H7 (cell line): Measurements from ENCODE around the gene SLC23A1. TPM values are rescaled to one million over a fixed set of nuclear protein-coding genes. Genes with fewer than 3 reads are reported as not detected.
A peak's percentile ranks its signal among the peaks of the same experiment; 100 is the strongest.

Source experiments
- DNase-seq: peaks from one replicate; pipeline ENCODE4 v3.0.0; 2012
- H3K27me3 ChIP-seq: 2 replicates; pipeline ENCODE4 v1.6.0; 2011; ENCODE audit warnings: mild to moderate bottlenecking, low read length; ENCODE audit not compliant: control insufficient read depth, insufficient read depth
- H3K36me3 ChIP-seq: replicated peaks from 2 replicates; pipeline ENCODE4 v1.5.1; 2011; ENCODE audit warnings: low read length; ENCODE audit not compliant: control insufficient read depth, insufficient read depth
- H3K4me3 ChIP-seq: 2 replicates; pipeline ENCODE4 v1.5.1; 2011; ENCODE audit warnings: low read depth, mild to moderate bottlenecking, control low read depth, low read length, moderate library complexity; ENCODE audit not compliant: insufficient read depth
- total RNA-seq: library from RNA; depleted of rRNA; stranded (reverse); fragments of >200 nt; shearing (Covaris generic); gene quantifications from 2 replicates; pipeline ENCODE4 v1.2.3, GENCODE V29; 2014; rRNA removed

The SLC23A1 gene
- not detected in 2 replicates for total RNA-seq

GRCh38 chr5:139383275-139383992 lies at the start of gene SLC23A1:
Gene SLC23A1 (minus strand): TSS chr5:139383297. CDS start chr5:139383253, 44 bp downstream.
- DNase-seq = no peak
- H3K27me3 ChIP-seq = no peaks in the 10 kb centered on the region
- no peaks in the 10 kb centered on the region for H3K36me3 ChIP-seq
- H3K4me3 ChIP-seq = no peak within 1 kb of the TSS

DNA sequence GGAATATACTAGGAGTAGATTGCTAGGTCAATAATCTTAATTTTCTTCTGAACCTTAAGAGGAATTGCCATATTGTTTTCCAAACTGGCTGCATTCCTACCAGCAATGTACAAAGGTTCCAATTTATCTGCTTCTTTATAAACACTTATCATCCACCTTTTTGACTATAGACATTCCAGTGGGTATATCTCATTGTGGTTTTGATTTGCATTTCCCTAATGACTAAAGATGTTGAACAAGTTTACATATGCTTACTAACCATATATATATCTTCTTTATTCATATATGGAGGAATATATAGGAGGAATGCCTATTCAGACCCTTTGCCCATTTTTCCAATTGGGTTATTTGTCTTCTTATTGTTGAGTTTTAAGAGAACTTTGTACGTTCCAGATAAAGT lies 48.6 kb upstream of the SLC23A1 start:
- H3K27me3 ChIP-seq = no peaks in the 10 kb centered on the region
- no peak overlapping the region for H3K4me3 ChIP-seq
- no peak for DNase-seq
- H3K36me3 ChIP-seq = peaks cover 3% of the 10 kb centered on the region

DNA sequence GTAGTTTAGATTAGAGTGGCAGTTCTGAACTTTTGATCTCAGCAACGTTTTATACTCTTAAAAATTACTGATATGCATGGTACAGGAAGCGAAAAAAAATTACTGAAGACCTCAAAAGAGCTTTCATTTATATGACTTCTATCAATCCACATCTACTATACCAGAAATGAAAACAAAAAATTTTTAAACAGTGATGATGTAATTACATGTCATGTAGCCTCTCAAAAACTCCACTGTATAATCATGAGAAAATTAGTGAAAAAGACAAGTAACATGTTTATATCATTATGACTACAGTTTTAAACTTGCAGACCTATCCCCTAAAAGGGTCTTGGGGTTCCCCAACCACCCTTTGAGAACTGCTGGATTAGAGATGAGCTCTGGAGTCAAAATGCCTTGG lies 46.9 kb upstream of the SLC23A1 start:
- Histone ChIP-seq H3K36me3 (peaks cover 5% of the 10 kb centered on the region), H3K4me3 (no peak overlapping the region), H3K27me3 (no peaks in the 10 kb centered on the region)
- DNase-seq = no peak

GRCh38 chr5:139426203-139426885 lies 43.2 kb upstream of the SLC23A1 start:
- DNase-seq = no peak
- Histone ChIP-seq H3K27me3 (no peaks in the 10 kb centered on the region), H3K36me3 (peaks cover 3% of the 10 kb centered on the region), H3K4me3 (no peak overlapping the region)

- Histone ChIP-seq H3K36me3 (peaks cover 3% of the 10 kb centered on the region), H3K27me3 (no peaks in the 10 kb centered on the region), H3K4me3 (no peak overlapping the region)
- no peak for DNase-seq
Measured at GRCh38 chr5:139425497-139425896, 42.4 kb upstream of the SLC23A1 start.

- peaks cover 3% of the 10 kb centered on the region for H3K36me3 ChIP-seq
- DNase-seq = peak; percentile 82
- no peaks in the 10 kb centered on the region for H3K27me3 ChIP-seq
- no peak overlapping the region for H3K4me3 ChIP-seq
Measured at GRCh38 chr5:139422307-139422893, 39.3 kb upstream of the SLC23A1 start.

DNA sequence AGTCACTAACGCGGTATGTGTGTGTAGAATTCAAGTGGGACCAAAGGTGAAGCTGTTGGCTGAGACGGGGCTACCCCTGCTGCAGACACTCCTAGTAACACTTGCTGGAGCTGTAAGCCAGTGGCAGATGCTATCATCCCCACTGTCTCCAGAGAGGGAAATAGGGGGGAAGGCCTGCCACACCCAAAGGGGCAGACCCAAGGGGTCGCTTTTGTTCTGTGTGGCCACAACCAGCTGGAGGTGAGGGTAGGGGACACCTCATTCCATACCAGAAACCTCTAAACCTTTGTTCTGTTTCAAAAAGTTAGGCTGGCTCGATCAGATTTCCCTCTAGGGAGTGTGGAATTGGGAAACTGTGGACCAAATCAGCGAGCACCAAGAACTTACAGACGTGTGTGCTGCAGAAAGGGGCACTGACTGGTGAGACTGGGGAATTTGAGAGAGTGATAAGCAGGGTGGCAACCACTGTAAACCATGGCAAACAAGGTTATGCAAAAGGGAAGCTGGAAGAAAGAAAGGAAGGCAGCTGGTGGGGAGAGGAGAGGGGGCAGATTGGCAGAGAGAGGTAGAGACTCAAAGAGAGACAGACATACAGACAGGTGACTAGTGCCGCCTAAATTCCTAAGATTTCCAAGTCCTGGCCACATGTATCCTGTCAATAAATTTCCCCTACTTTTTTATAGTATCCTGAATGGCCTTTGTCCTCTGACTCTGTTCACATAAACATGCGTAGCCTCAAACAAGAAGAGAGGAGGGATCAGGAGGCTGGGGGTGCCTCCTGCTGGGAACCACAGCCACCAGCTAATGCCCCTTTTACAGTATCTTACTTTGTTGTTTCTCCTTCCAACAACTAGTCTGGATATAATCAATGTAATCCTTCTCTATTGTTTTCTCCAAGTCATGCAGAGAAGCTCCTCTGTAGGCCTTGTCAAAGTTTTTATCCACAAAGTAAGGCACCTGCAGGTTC lies 36.4 kb upstream of the SLC23A1 start:
- peaks cover 1% of the 10 kb centered on the region for H3K36me3 ChIP-seq
- H3K27me3 ChIP-seq = no peaks in the 10 kb centered on the region
- no peak overlapping the region for H3K4me3 ChIP-seq
- DNase-seq = peak; percentile 52

GRCh38 chr5:139418793-139419192 lies 35.7 kb upstream of the SLC23A1 start:
- Histone ChIP-seq H3K36me3 (no peaks in the 10 kb centered on the region; the same call in 1 of the 2 replicates), H3K27me3 (no peaks in the 10 kb centered on the region), H3K4me3 (no peak overlapping the region)
- DNase-seq = no peak

GRCh38 chr5:139417214-139417613 lies 34.1 kb upstream of the SLC23A1 start:
- no peaks in the 10 kb centered on the region for H3K27me3 ChIP-seq
- H3K36me3 ChIP-seq = peaks cover 1% of the 10 kb centered on the region; the same call in 1 of the 2 replicates
- no peak for DNase-seq
- H3K4me3 ChIP-seq = no peak overlapping the region

GRCh38 chr5:139416651-139417050 lies 33.6 kb upstream of the SLC23A1 start:
- H3K36me3 ChIP-seq = peaks cover 1% of the 10 kb centered on the region; the same call in 1 of the 2 replicates
- H3K4me3 ChIP-seq = no peak overlapping the region
- H3K27me3 ChIP-seq = no peaks in the 10 kb centered on the region
- DNase-seq = no peak

DNA sequence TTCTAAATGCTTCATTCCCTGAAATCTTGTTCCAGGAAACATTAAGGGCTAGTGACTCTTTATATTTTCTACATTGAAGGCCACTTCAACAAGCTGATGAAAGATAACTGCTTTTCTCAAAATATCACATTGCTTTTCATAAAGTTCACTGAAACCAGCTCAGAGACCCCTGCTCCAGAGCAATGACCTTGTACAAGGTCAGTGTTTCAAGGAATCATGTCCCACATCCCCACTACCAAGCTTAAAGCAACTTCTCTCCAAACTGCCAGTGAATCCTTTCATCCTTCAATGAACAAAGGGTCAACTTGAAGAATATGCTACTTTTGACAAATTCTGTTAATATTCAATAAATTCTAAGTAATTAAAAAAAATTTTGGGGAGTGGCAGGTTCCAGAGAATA lies 32.8 kb upstream of the SLC23A1 start:
- peaks cover 1% of the 10 kb centered on the region; the same call in 1 of the 2 replicates for H3K36me3 ChIP-seq
- DNase-seq = no peak
- no peaks in the 10 kb centered on the region for H3K27me3 ChIP-seq
- H3K4me3 ChIP-seq = no peak overlapping the region

GRCh38 chr5:139415221-139415861 lies 32.2 kb upstream of the SLC23A1 start:
- DNase-seq = no peak
- no peak overlapping the region for H3K4me3 ChIP-seq
- no peaks in the 10 kb centered on the region for H3K27me3 ChIP-seq
- H3K36me3 ChIP-seq = peaks cover 1% of the 10 kb centered on the region; the same call in 1 of the 2 replicates

- Histone ChIP-seq H3K27me3 (no peaks in the 10 kb centered on the region), H3K36me3 (peaks cover 1% of the 10 kb centered on the region; the same call in 1 of the 2 replicates), H3K4me3 (no peak overlapping the region)
- DNase-seq = no peak
Measured at GRCh38 chr5:139414581-139415130, 31.6 kb upstream of the SLC23A1 start.
